ENCODE measurements around the gene UPP2.

Gene UPP2

GRCh38 chr2:158112992-158113391 lies 11.3 kb downstream of the UPP2 start:
- no peak for DNase-seq

DNA sequence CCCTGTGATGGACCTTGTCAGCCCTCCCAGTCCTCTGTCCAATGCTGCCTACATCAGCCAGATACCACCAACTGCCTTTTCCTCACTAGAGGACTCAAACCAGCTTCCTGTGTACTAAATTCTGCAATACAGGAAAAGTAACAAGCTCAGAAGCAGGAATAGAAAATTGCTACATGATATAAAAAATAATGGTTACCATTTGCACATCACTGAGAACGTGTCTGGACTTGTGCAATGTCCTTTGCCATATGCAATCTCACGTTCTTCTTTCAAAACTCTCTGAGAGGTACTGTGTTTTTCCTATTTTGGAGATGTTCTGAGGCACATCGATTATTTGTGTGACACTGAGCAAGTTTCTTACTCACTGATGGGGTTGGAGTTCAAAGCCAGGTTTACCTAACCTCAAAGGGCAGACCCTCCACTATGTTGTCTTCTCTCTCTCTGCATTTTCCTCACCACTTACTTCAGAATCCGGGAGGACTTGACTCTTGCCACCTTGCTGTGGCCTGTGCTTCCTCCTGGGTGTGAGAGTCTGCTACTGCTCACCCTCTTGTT lies 12.1 kb downstream of the UPP2 start:
- DNase-seq, result no peak

DNA sequence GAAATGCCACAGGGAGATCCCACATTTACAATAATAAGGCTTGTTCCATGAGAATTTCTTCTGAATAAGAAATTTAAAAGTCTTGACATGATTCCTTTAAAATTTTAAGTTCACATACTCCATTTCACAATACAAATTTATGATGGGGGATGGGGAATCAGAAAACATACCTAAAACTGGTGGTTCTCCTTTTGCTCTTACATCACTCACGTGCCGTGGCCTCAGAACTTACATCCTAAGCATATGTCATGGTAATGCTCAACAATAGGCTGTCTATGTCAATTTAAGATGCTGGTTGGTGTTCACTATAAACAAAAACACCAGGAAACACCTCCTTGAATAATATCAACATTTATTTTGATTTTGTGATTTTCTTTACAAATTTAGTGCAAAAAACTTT lies 12.8 kb downstream of the UPP2 start:
- no peak for DNase-seq

GRCh38 chr2:158115202-158115767 lies 13.6 kb downstream of the UPP2 start:
- no peak for DNase-seq

DNA sequence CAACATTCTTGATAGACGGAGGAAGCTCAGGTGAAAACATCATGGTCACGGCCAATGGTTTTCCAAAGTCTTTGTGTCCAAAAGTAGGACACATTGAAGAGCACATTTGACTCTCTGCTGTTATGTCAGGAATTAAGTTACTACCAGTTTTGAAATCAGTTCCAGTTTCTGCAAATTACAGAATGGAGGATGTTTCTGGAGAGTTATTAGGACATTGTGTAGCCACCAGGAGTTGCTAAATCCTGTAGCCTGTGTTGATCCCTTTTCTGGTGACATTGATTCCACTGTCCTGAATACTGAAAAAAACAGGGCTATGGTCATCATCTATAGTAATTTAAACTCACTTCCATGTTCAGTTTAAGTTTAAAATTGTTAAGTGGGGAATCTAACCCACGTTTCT lies 15.3 kb downstream of the UPP2 start:
- DNase-seq, result no peak

DNA sequence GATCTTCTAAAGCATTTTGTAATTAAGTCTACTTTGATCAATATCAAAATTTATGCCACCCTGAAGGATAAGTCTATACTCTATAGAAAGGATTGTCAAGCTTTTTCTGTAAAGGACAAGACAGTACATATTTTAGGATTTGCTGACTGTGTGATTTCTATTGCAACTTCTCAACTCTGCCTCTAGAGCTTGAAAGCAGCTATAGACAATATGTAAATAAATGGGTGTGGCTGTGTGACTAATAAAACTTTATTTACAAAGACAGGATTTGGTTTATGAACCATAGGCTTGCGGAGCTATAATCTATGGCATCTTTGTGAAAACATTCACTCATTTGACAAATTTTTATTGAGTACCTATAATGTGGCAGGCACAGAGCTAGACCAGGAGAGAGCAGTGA lies 18.4 kb downstream of the UPP2 start:
- no peak for DNase-seq

DNA sequence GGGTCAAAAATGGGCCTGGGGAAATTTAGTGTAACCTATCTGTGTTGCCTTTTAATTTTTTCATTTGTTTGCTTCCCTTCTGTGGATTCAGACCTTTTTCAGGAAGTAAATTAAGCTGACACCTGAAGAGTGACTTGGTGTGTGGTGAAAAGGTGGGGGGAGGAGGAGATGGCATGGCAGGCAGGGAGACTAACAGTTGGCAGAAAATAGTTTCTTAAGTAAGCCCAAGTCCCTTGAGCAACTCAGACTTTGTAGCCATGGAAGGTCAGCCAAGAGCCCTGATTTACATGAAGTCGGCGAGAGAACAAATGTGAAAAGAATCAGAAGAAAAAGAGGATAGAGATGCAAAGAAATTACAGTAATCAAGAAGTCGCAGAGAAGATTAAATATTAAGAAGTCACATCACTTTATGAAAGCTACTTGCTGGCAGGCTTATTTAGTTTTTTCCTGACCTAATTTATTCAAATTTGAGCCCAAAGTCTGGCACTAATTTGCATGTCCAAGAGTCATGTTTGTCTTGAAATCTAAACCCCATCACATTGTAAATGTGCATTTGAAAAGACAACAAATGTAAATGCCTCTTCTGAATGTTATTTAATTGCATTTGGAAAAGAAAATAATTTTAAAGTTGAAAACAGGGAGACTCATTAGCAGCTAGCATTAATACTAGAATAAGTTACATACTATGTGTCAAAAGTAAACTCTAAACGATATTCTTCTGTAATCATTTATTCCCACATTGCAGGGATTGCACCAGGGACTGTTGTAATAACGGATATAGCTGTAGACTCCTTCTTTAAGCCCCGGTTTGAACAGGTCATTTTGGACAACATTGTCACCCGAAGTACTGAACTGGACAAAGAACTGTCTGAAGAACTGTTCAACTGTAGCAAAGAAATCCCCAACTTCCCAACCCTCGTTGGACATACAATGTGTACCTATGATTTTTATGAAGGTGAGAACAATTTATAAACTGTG lies 19.3 kb downstream of the UPP2 start:
- DNase-seq, result no peak

GRCh38 chr2:158124896-158125295 lies 23.2 kb downstream of the UPP2 start:
- DNase-seq, result no peak

- no peak for DNase-seq
Measured at GRCh38 chr2:158125756-158126498, 24.3 kb downstream of the UPP2 start.

DNA sequence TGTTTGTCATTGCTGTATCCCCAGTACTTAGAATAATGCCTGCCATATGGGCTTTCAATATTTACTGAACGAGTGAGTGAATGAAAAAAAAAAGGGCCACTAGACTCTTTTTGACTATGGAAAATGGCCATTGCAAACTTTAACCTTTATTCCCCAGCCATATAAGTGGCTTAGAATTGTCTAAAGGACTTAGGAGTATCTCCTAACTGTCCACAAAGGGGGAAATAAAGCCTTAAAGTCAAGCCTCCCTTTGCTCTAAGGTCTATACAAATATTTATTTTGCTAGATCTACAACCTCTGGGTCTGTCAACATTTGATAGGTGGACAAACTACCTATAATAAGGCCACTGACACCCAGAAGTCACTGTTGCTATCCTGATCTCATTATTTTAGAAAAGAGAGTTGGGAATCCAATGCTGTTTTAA lies 25.7 kb downstream of the UPP2 start:
- no peak for DNase-seq

- DNase-seq, result no peak
Measured at GRCh38 chr2:158128168-158128973, 26.7 kb downstream of the UPP2 start.

- DNase-seq, result no peak
Measured at GRCh38 chr2:158129037-158129436, 27.4 kb downstream of the UPP2 start.

DNA sequence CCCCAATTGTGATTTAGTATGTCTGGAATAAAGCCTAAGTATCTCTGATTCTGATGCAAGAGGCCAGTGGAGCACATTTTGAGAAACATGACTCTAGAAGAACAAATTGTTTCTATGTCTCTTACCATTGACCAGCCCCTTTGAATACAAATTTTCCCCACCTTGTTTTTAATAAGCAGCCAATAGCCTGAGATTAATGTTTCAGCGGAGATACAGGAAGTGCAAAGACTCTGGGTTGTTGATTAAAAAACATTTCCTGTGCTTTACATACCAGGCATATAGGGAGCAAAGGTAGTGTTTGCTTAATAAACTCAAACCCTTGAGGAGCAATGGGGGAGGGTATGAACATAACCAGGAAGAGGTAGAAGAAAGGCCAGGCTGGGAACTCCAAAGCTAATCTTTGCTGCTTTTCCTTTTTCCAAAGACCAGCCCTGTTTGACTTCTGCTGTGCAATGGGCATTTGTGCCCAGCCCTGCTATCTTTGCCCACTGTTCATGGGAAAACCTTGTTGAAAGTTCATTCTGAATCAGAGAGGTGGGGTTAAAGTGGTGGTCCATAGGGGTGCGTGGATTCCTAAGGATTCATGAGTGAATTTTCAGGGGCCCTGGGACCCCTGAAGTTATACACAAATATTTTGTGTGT lies 29.3 kb downstream of the UPP2 start:
- no peak for DNase-seq

DNA sequence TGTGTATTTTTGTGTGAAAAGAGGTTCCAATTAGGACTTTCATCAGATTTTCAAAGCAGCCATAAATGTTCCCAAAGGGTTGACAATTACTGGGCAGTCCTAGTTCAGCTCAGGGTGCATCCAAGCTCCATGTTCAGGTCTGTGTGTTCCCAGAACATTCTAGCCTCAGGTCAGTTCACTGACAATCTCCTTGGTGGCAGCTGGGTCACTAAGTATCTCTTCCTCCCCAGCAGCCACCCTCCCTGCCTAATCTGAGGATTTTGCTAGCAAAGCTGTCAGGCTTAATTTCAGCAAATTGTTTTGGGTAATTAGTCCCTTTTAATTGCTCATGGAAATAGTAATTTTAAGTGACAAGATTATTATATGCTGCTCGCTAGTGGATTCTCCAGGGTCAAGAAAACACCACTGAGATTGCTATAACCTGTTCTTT lies 29.8 kb downstream of the UPP2 start:
- DNase-seq, result no peak

GRCh38 chr2:158131919-158132566 lies 30.4 kb downstream of the UPP2 start:
- no peak for DNase-seq

GRCh38 chr2:158134055-158134454 lies 32.4 kb downstream of the UPP2 start:
- DNase-seq, result no peak

DNA sequence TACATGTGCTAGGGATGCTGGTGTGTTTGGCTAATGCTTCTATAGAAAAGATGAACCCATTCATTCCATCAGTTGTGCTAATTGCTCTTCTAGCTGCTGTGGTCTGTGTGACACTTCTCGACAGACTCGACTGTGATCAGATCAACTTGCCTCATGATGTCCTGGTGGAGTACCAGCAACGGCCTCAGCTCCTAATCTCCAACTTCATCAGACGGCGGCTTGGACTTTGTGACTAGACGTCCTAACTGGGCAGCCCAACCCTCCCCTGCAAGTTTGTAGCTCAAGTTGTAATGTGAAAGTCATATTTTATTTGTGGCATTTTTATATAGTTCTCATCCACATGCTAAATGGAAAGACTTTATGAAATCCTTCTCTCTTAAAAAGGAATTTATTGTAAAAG lies 33.0 kb downstream of the UPP2 start:
- no peak for DNase-seq

GRCh38 chr2:158135096-158135495 lies 33.4 kb downstream of the UPP2 start:
- no peak for DNase-seq

- no peak for DNase-seq
Measured at GRCh38 chr2:158138255-158138654, 36.6 kb downstream of the UPP2 start.

DNA sequence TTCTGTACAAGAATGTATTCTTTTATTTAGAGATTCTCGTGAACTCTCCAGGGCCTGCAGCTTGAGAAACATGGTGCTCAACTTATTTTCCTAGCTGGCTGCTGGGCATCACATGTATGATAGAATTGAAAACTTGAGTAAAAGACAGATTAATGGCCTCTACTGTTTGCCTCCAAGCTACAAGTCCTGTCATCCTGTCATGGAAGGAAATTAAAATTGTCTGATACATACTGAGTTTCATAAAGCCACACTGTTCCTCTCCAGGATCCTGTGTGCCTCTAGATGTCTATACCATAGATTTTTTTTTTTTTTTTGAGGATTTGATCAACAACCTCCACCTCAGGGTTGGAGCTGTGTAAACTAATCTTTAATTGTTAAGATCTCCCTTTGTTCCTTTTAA lies 38.5 kb downstream of the UPP2 start:
- DNase-seq, result no peak

DNA sequence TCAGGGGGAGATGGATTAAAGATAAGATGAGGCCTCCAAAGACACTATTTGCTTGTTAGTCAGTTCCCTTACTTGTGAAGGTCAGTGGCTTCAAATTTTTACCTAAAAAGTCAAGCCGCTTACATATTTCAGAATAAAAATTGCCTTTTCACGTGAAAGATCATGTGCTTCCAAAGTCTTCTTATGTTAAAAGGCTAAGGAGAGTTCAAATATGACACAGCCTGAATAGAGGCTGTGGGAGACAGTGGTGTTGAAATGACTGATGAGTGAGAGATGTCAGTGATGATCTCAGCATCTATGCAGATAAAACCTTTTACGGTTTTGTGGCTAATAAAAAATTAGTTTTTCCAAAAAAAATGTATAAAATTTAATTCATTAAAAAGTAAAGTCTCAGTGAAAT lies 40.5 kb downstream of the UPP2 start:
- DNase-seq, result no peak

Data from NCI-H2081 treated with DMSO at 0.1 percent for 48 hours (cell line).